ENCODE results near the gene SPATA33. TPM values are rescaled to one million over a fixed set of nuclear protein-coding genes. Genes with fewer than 3 reads are reported as not detected.

The SPATA33 gene
- total and polyA plus RNA-seq, 4 donors = 3.0 to 10.7 (median 7.5) TPM

DNA sequence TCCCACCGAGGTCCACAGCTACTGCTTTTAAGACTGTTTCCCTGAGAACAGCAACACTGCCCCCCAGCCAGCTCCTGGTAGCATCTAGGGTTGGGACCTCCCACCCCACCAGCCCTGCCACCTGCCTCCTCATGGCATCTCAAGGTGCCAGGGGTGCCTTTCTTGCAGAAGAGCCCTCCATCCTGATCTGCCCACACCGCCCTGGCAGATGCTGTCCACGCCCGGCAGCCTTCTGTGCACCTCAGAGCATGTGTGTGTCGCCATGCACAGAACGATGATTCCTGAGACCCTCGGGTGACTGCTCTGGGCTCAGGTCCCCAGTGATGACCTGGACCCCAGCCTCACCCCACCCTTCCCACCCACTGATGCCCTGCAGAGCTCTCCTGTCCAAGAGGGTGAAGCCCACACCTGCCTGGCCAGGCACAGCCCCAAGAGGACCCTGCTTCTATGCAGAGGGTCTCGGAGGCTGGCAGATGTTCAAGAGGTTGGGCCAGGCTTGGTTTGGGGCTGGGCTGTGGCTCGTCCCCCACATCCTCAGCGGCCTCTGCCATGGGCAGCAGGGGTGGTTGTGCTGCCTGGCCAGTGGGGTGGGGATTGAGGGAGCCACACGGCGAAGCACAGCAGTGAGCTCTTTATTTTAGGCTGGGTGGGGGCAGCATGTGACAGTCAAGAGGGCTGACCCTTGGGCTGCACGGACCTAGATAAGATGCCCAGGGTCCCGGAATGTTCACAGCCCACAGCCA, 49.1 kb downstream of the SPATA33 start:
- H3K36me3 ChIP-seq (ENCODE audit: control insufficient read depth in 1 of 2, insufficient read depth in 2 of 2, low read length in 1 of 2) = no peaks in the 10 kb centered on the region
- H3K4me1 ChIP-seq (ENCODE audit: control insufficient read depth in 1 of 2, insufficient read depth in 2 of 2, low read length in 2 of 2) = no peaks in the 10 kb centered on the region
- no peak overlapping the region for H3K4me3 ChIP-seq (ENCODE audit: low read length in 2 of 2)
- WGBS, 2 donors = 71 to 76% methylated on average over 14 of the region's 14 CpGs
- H3K9me3 ChIP-seq (ENCODE audit: control insufficient read depth, low read length) = no peaks in the 10 kb centered on the region
- ATAC-seq (ENCODE audit: low FRiP score) (no peak), DNase-seq (peak in 1 of 2 donors; percentile 41)
- no peaks in the 10 kb centered on the region for H3K27me3 ChIP-seq (ENCODE audit: control insufficient read depth in 1 of 2, insufficient read depth in 2 of 2, low read length in 1 of 2)
- no peak overlapping the region for H3K27ac ChIP-seq (ENCODE audit: low read depth in 1 of 2, low read length in 2 of 2)
- intact Hi-C loops (cut with DNase I) = loop anchor here in 1 of 2 donors (5.0 kb wide), 1 partner anchor 86 kb away; no protein-coding TSS in a partner anchor

DNA sequence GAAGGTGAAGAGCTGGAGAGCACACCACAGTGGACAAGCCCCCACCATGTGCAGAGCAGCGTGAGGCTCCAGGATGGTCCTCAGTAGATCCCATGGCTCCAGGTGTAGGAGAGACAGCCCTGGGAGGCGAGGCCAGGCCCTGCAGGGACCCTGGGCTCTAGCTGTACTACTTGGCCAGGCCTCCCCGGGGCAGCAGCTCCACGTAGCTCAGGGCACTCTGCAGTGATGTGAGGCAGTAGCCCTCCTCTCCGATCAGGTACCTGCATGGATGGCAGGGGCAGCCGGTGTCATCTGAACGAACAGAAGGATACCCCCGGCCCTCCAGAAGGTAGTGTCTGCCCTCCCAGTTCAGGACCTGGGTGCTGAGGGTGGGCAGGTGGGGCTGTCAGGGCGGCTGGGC, 50.1 kb downstream of the SPATA33 start:
- intact Hi-C loops (cut with DNase I) = loop anchor here in 1 of 2 donors (5.0 kb wide), 1 partner anchor 85 kb away; no protein-coding TSS in a partner anchor
- Histone ChIP-seq H3K4me1 (ENCODE audit: control insufficient read depth in 1 of 2, insufficient read depth in 2 of 2, low read length in 2 of 2) (no peaks in the 10 kb centered on the region), H3K9me3 (ENCODE audit: control insufficient read depth, low read length) (no peaks in the 10 kb centered on the region), H3K27ac (ENCODE audit: low read depth in 1 of 2, low read length in 2 of 2) (no peak overlapping the region), H3K4me3 (ENCODE audit: low read length in 2 of 2) (no peak overlapping the region), H3K36me3 (ENCODE audit: control insufficient read depth in 1 of 2, insufficient read depth in 2 of 2, low read length in 1 of 2) (no peaks in the 10 kb centered on the region), H3K27me3 (ENCODE audit: control insufficient read depth in 1 of 2, insufficient read depth in 2 of 2, low read length in 1 of 2) (no peaks in the 10 kb centered on the region)
- DNase-seq (no peak), ATAC-seq (ENCODE audit: low FRiP score) (no peak)
- 88 to 90% methylated on average over 9 of the region's 9 CpGs for WGBS, 2 donors

GRCh38 chr16:89708481-89708931, 50.9 kb downstream of the SPATA33 start:
- peak in 1 of 2 donors; percentile 37 for DNase-seq
- no peak overlapping the region for H3K27ac ChIP-seq (ENCODE audit: low read depth in 1 of 2, low read length in 2 of 2)
- no peak overlapping the region for H3K4me3 ChIP-seq (ENCODE audit: low read length in 2 of 2)
- no peaks in the 10 kb centered on the region for H3K9me3 ChIP-seq (ENCODE audit: control insufficient read depth, low read length)
- H3K27me3 ChIP-seq (ENCODE audit: control insufficient read depth in 1 of 2, insufficient read depth in 2 of 2, low read length in 1 of 2) = no peaks in the 10 kb centered on the region
- ATAC-seq (ENCODE audit: low FRiP score) = no peak
- WGBS, 2 donors = 90 to 92% methylated on average over 18 to 19 of the region's 19 CpGs
- H3K4me1 ChIP-seq (ENCODE audit: control insufficient read depth in 1 of 2, insufficient read depth in 2 of 2, low read length in 2 of 2) = no peaks in the 10 kb centered on the region
- intact Hi-C loops (cut with DNase I) = loop anchor here in 1 of 2 donors (5.0 kb wide), 1 partner anchor 84 kb away; no protein-coding TSS in a partner anchor
- no peaks in the 10 kb centered on the region for H3K36me3 ChIP-seq (ENCODE audit: control insufficient read depth in 1 of 2, insufficient read depth in 2 of 2, low read length in 1 of 2)

DNA sequence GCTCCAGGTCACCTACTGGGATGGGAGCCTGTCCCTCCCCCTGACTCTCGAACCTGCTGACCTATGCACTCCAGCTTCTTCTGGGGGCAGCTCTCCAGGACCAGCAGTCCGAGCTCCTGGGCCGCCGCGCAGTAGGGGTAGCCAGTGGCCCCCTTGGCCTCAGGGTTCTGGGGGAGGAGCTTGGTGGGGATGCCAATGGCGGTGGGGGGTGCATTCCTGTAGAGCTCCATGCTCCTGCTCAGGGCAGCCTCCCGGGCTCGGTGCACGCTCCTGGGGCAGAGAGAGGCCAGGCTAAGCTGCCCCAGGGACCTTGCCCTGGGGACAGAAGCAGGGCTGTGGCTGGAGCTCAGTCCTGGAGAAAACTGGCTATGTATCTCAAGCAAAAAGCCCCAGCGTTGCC, 51.5 kb downstream of the SPATA33 start:
- ATAC-seq (ENCODE audit: low FRiP score) = no peak

GRCh38 chr16:89709716-89710432, 52.2 kb downstream of the SPATA33 start:
- Histone ChIP-seq H3K4me1 (ENCODE audit: control insufficient read depth in 1 of 2, insufficient read depth in 2 of 2, low read length in 2 of 2) (no peaks in the 10 kb centered on the region), H3K27ac (ENCODE audit: low read depth in 1 of 2, low read length in 2 of 2) (no peak overlapping the region), H3K36me3 (ENCODE audit: control insufficient read depth in 1 of 2, insufficient read depth in 2 of 2, low read length in 1 of 2) (no peaks in the 10 kb centered on the region), H3K27me3 (ENCODE audit: control insufficient read depth in 1 of 2, insufficient read depth in 2 of 2, low read length in 1 of 2) (no peaks in the 10 kb centered on the region), H3K9me3 (ENCODE audit: control insufficient read depth, low read length) (no peaks in the 10 kb centered on the region), H3K4me3 (ENCODE audit: low read length in 2 of 2) (no peak overlapping the region)
- ATAC-seq (ENCODE audit: low FRiP score) (no peak), DNase-seq (peak in 1 of 2 donors; percentile 24)
- WGBS, 2 donors = 90 to 91% methylated on average over 19 of the region's 19 CpGs
- intact Hi-C loops (cut with DNase I) = loop anchor here in 1 of 2 donors (5.0 kb wide), 1 partner anchor 82 kb away; no protein-coding TSS in a partner anchor

More for the DNA sequence above, 51.5 kb downstream of the SPATA33 start:
- H3K4me1 ChIP-seq (ENCODE audit: control insufficient read depth in 1 of 2, insufficient read depth in 2 of 2, low read length in 2 of 2) = no peaks in the 10 kb centered on the region
- 85 to 88% methylated on average over 10 of the region's 10 CpGs for WGBS, 2 donors
- no peak overlapping the region for H3K4me3 ChIP-seq (ENCODE audit: low read length in 2 of 2)
- no peaks in the 10 kb centered on the region for H3K36me3 ChIP-seq (ENCODE audit: control insufficient read depth in 1 of 2, insufficient read depth in 2 of 2, low read length in 1 of 2)
- DNase-seq = no peak
- no peak overlapping the region for H3K27ac ChIP-seq (ENCODE audit: low read depth in 1 of 2, low read length in 2 of 2)
- intact Hi-C loops (cut with DNase I) = loop anchor here in 1 of 2 donors (5.0 kb wide), 1 partner anchor 83 kb away; no protein-coding TSS in a partner anchor
- no peaks in the 10 kb centered on the region for H3K27me3 ChIP-seq (ENCODE audit: control insufficient read depth in 1 of 2, insufficient read depth in 2 of 2, low read length in 1 of 2)
- H3K9me3 ChIP-seq (ENCODE audit: control insufficient read depth, low read length) = no peaks in the 10 kb centered on the region

DNA sequence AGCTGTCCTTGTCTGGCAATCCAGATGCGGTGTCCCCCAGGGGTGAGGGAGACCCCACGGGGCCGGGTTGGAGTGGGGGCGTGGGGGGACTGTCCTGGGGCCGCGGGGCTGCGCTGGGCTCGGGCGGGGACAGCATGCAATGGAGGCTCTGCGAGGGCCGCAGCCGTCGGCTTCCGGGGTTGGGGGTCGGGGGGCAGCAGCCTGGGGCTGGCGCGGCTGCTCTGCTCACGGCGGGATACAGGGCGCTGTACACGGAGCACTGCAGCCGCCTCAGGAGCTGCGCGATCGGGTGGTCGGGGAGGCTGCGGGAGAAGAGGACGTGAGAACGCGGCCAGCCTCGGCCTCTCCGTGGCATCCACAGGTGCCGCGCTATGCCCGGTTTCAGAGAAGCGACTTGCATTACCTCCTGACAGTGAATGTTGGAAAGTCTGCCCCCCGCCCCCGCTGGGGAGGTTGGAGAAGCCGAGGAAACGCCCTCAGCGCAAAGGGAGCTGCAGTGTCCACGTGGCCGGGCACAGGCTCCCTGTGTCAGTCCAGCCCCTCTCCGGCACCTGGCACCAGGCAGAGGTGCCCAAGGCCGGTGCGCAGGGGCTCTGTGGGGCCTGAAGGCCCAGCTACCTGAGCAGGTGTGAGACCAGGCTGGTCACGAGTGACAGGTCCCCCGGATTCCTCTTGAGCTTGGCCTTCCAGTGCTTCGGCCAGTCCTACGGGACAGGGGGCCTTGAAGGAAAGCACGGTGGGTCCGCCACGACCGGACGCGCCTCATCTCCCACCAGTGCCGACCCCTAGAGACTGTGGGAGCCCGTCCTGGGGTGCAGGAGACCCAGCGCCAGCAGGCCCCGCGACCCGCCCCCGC, 53.3 kb downstream of the SPATA33 start:
- Histone ChIP-seq H3K27me3 (ENCODE audit: control insufficient read depth in 1 of 2, insufficient read depth in 2 of 2, low read length in 1 of 2) (no peaks in the 10 kb centered on the region), H3K36me3 (ENCODE audit: control insufficient read depth in 1 of 2, insufficient read depth in 2 of 2, low read length in 1 of 2) (no peaks in the 10 kb centered on the region), H3K9me3 (ENCODE audit: control insufficient read depth, low read length) (no peaks in the 10 kb centered on the region), H3K27ac (ENCODE audit: low read depth in 1 of 2, low read length in 2 of 2) (no peak overlapping the region), H3K4me3 (ENCODE audit: low read length in 2 of 2) (no peak overlapping the region), H3K4me1 (ENCODE audit: control insufficient read depth in 1 of 2, insufficient read depth in 2 of 2, low read length in 2 of 2) (no peaks in the 10 kb centered on the region)
- DNase-seq = peak in 1 of 2 donors; percentile 42
- 81 to 86% methylated on average over 60 to 63 of the region's 63 CpGs for WGBS, 2 donors
- ATAC-seq (ENCODE audit: low FRiP score) = no peak
- intact Hi-C loops (cut with DNase I) = no loop called here

GRCh38 chr16:89711601-89712273, 54.1 kb downstream of the SPATA33 start:
- H3K36me3 ChIP-seq (ENCODE audit: control insufficient read depth in 1 of 2, insufficient read depth in 2 of 2, low read length in 1 of 2) = no peaks in the 10 kb centered on the region
- peak in 1 of 2 donors; percentile 52 for DNase-seq
- H3K4me3 ChIP-seq (ENCODE audit: low read length in 2 of 2) = no peak overlapping the region
- intact Hi-C loops (cut with DNase I) = no loop called here
- no peaks in the 10 kb centered on the region for H3K9me3 ChIP-seq (ENCODE audit: control insufficient read depth, low read length)
- ATAC-seq (ENCODE audit: low FRiP score) = peak; percentile 30
- WGBS, 2 donors = 5 to 8% methylated on average over 28 to 48 of the region's 48 CpGs
- H3K4me1 ChIP-seq (ENCODE audit: control insufficient read depth in 1 of 2, insufficient read depth in 2 of 2, low read length in 2 of 2) = no peaks in the 10 kb centered on the region
- H3K27ac ChIP-seq (ENCODE audit: low read depth in 1 of 2, low read length in 2 of 2) = no peak overlapping the region
- no peaks in the 10 kb centered on the region for H3K27me3 ChIP-seq (ENCODE audit: control insufficient read depth in 1 of 2, insufficient read depth in 2 of 2, low read length in 1 of 2)
